RWPE1 (cell line): ENCODE data around the gene COG7.

Experiments
- CTCF ChIA-PET: fragments of 350-600 bp; sonication (Branson Sonifier 250); formaldehyde crosslinking; extraction: SDS; loops from one replicate; lab custom pipeline; 2021; lab: Yijun Ruan, JAX
- POLR2A ChIA-PET: fragments of 400-600 bp; formaldehyde crosslinking; extraction: SDS; loops from one replicate; lab custom pipeline; 2020; ENCODE audit warnings: antibody characterized with exemption; ENCODE audit not compliant: low non-redundant PET; lab: Yijun Ruan, JAX
- DNase-seq: peaks from one replicate; pipeline ENCODE4 v3.0.0; 2012; ENCODE audit warnings: low spot score
- H3K27ac ChIP-seq: fragments of 450-650 bp; 2 replicates; pipeline ENCODE4 v1.5.1; 2017
- TF ChIP-seq, protein P1 (sequence below): fragments of 450-650 bp; conservative IDR thresholded peaks from 2 replicates; pipeline ENCODE4 v1.5.1; 2017; ENCODE audit warnings: low read depth, mild to moderate bottlenecking

The COG7 gene

DNA sequence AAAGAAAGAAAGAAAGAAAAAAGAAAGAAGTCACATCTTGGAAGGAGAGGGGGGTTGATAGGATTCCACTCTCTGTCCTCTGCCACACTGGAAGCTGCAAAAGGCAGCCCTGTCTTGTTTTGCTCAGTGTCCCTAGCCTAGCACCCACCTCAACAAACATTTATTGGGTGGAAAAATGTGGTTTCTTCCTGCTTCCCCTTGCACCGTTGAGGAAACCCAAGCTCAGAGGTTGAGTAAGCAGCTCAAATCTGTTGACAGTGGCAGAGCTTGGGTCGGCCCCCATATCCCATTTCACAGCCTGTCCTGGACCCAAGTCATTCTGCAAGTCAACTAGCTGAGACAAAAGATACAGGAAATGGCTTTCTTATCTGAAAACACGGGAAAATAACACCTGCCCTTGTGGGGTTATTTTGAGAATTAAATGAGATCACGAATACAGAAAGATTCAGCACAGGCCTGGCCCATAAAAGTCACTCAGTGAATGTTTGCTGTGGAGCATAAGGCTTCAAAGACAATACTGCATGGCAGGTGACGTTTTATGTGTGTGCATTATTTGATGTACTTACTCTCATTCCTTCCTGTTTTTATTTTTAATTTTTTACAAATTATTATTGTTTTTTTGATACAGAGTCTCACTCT lies 87.3 kb downstream of the COG7 start:
- ChIA-PET CTCF (interaction anchor here (1.2 to 1.7 kb wide), 2 partner anchors 69 to 183 kb away, joined by 5 read pairs; no protein-coding TSS in a partner anchor), POLR2A (no interaction called here)
- no peak for DNase-seq
- no peak overlapping the region for H3K27ac ChIP-seq
- TF ChIP-seq, protein P1, sequence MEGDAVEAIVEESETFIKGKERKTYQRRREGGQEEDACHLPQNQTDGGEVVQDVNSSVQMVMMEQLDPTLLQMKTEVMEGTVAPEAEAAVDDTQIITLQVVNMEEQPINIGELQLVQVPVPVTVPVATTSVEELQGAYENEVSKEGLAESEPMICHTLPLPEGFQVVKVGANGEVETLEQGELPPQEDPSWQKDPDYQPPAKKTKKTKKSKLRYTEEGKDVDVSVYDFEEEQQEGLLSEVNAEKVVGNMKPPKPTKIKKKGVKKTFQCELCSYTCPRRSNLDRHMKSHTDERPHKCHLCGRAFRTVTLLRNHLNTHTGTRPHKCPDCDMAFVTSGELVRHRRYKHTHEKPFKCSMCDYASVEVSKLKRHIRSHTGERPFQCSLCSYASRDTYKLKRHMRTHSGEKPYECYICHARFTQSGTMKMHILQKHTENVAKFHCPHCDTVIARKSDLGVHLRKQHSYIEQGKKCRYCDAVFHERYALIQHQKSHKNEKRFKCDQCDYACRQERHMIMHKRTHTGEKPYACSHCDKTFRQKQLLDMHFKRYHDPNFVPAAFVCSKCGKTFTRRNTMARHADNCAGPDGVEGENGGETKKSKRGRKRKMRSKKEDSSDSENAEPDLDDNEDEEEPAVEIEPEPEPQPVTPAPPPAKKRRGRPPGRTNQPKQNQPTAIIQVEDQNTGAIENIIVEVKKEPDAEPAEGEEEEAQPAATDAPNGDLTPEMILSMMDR = no peak

DNA sequence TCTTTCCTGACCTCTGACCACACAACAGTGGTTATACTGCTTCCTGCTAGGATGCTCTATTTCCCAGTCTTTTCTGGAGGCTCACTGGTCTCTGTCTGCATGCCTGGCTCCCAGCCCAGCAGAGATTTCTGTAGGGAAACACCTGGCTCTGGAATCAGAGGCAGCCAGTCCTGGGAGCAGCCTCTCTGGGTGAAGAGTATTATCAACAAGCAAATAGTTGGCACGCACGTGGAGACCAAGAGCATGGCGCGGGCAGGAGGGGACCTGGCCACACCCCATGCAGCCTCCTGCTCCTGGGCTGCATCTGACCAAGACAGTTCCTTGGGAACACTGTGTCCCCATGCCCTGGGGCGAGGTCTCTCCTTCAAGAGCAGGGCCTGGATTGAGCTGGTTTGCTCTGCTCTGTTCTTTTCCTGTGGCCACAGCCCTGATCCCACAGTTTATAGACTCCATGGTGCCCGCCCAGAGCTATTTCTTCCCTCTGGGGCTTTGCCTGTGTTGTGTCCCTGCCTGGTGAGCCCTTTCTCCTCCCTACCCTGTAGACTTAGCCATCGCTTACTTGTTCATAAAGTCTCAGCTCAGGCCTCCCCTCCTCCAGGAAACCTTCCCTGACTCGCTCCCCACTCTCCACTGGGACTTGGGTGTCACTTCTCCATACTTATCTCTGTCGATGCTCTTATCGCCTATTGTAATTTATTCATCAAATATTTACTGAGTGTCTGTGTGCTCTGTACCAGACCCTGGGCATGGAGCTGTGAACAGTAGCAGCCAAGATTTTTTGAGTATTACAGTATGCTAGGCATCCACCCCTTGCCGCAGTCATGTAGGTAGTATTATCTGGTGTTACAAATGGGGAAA lies 90.3 kb downstream of the COG7 start:
- peak overlapping the region; percentile 92 for H3K27ac ChIP-seq
- TF ChIP-seq, protein P1 = no peak
- ChIA-PET POLR2A (no interaction called here), CTCF (no interaction called here)
- peak; percentile 25 for DNase-seq

DNA sequence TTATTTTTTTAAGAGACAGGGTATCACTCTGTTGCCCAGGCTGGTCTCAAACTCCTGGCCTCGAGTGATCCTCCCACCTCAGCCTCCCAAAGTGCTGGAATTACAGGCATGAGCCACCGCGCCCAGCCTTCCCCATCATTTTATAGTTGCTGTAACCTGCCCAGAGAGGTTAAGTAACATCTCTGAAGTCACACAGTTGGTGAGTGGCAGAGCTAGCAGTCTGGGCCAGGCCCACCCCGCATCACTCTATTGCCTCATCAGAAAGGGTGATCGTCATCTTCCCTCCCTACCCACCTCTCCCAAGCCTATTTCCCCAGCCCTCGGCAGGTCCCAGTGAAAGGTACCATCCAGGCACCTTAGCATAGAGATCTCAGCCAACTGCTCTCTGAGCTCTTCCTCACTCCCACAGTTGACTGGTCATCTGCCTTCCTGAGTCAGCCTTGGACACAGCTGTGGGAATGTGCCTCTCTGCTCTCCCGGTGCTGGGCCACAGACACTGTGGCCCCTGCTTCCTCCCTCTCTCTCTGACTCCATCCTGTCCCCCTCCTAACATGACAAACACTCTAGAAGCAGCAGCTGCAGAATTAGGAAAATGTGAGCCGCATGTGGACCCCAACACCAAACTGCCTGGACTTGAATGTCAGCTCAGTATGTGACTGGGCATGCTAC lies 93.8 kb downstream of the COG7 start:
- CTCF ChIA-PET = interaction anchor here (0.5 kb wide), 1 partner anchor 16 kb away, joined by 3 read pairs; no protein-coding TSS in a partner anchor
- DNase-seq = no peak
- TF ChIP-seq, protein P1 = no peak
- POLR2A ChIA-PET = no interaction called here
- no peak overlapping the region for H3K27ac ChIP-seq

DNA sequence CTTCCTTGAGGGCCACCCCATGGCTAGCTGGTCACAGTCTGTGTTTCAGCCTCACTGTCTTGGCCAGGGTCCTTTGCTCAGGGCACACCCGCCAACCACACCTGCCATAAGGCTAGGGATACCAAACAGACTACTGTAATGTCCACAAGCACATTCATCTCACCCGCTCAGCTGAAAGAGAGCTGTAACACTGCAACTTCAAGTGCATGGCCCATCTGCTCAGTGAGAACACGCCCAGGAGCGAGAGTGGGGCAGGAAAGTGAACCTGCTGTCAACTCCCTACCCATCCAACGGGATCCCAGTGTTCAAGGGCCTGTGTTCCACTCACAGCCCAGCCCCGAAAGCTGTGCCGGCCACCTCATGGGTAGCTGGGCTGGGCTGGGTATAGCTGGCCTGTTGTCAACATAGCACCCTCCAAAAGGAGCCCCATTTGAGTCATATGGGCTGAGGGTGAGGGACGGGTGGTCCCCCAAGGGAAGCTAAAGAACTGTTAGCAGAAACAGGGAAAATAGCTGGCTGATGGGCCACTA lies 95.2 kb downstream of the COG7 start:
- ChIA-PET POLR2A (no interaction called here), CTCF (no interaction called here)
- no peak for DNase-seq
- no peak overlapping the region for H3K27ac ChIP-seq
- TF ChIP-seq, protein P1 = no peak

DNA sequence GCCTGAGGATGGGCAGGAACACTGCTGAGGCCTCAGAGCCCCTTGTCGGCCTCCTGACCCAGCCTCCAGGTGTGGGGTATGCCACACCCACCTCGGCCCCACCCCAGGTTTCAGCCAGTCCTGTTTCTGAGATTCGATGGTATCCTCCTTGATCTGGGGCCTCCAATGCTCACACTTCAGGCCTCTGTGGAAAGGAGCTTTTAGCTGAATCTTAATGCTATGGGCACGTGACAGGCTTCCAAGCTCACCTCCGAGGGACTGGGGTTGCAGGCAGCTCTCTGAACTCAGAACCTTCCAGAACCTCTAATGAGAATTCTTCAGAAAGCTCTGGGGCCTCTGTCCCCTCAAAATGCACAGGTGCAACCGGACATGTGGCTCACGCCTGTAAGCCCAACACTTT lies 96.0 kb downstream of the COG7 start:
- ChIA-PET POLR2A (no interaction called here), CTCF (interaction anchor here (0.9 kb wide), 1 partner anchor 23 kb away, joined by 3 read pairs; no protein-coding TSS in a partner anchor)
- no peak overlapping the region for H3K27ac ChIP-seq
- no peak for DNase-seq
- TF ChIP-seq, protein P1 = no peak
